KG1 (cell line): ENCODE results near the gene SOD1.
A peak's percentile ranks its signal among the peaks of the same experiment; 100 is the strongest.
"Not testable (repeated sequence)": the region's sequence is repeated elsewhere in the genome, so short reads cannot be mapped to it uniquely, and the experiment has no call there.

Experiments used
- DNase-seq: peaks from one replicate; lab custom pipeline; 2025; lab: John Stamatoyannopoulos, UW

SOD1 gene

DNA sequence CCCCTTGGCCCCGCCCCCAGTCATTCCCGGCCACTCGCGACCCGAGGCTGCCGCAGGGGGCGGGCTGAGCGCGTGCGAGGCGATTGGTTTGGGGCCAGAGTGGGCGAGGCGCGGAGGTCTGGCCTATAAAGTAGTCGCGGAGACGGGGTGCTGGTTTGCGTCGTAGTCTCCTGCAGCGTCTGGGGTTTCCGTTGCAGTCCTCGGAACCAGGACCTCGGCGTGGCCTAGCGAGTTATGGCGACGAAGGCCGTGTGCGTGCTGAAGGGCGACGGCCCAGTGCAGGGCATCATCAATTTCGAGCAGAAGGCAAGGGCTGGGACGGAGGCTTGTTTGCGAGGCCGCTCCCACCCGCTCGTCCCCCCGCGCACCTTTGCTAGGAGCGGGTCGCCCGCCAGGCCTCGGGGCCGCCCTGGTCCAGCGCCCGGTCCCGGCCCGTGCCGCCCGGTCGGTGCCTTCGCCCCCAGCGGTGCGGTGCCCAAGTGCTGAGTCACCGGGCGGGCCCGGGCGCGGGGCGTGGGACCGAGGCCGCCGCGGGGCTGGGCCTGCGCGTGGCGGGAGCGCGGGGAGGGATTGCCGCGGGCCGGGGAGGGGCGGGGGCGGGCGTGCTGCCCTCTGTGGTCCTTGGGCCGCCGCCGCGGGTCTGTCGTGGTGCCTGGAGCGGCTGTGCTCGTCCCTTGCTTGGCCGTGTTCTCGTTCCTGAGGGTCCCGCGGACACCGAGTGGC lies at the start of gene SOD1:
Gene SOD1 (plus strand): TSS at position 158 of the 723 bp plus-strand sequence. CDS start 77 bp downstream, at position 235.
- peak; percentile 80 for DNase-seq

DNA sequence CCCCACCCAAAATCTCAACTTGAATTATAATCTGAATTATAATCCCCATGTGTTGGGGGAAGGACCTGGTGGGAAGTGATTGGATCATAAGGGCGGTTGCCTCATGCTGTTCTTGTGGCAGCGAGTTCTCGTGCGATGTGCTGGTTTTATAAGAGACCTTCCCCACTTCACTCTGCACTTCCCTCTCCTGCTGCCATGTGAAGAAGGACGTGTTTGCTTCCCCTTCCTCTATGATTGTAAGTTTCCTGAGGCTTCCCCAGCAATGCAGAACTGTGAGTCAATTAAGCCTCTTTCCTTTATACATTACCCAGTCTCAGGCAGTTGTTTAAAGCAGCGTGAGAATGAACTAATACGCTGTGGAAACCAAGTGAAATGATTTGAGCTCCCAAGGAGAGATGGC lies 48.0 kb upstream of the SOD1 start:
- DNase-seq = no peak

DNA sequence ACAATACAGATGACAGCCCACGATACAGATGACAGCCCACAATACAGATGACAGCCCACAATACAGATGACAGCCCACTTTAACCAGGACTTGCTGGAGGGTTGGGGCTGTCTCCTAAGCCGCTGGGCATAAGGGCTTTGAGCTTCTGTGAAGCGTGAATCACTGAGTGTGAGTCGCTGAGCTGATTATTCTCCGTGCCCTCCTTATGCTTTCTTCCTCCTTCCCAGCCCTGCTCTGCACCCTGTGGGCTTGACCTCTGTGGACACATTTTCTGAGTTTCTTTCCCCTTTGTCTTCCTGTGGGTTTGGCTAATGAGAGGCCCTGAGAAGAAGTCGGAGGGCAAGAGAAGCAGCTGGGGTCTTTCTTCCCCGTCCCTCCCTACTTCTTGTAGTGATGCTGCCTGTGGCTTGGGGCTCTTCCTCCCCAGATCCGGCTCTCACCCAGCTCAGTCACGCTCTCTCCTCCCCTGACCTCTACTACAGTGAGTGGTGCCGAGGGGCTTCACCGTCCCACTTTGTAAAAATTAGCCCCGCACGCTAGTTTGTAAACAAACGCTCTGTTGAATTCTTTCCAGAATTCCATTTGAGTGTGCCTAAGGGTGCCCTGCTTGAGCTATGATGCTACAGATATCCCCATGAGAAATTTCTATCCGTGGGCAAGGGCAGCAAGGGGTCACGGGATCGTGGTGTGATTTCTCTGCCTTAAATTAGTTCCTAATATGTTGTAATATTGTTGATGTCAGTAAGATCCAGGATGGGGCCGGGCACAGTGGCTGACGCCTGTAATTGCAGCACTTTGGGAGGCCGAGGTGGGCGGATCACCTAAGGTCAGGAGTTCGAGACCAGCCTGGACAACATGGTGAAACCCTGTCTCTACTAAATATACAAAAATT lies 46.4 kb upstream of the SOD1 start:
- peak; percentile 15 for DNase-seq

DNA sequence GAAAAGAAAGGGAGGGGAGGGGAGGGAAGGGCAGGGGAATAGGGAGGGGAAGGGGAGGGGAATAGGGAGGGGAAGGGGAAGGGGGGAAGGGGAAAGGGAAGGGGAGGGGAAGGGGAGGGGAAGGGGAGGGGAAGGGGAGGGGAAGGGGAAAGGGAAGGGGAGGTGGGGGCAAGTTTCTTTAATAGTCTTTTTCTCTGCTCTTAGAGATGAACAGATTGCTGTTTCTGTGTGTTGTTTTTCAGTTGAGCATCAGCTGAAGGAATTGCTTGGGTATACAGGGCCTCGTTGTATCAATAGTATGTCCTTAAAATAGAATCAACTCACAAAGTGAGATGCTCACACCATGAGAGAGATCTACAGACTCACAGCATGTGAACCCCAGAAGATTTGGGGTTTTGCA lies 44.8 kb upstream of the SOD1 start:
- DNase-seq = no peak

DNA sequence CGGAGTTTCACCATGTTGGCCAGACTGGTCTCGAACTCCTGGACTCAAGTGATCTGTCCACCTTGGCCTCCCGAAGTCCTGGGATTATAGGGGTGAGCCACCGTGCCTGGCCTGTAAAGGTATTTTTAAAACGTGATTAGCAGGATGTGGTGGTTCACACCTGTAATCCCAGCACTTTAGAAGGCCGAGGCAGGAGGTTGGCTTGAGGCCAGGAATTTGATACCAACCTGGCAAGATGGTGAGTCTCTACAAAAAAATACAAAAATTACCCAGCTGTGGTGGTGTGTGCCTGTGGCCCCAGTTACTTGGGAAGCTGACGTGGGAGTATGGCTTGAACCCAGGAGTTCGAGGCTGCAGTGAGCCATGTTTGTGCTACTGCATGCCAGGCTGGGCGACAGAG lies 43.3 kb upstream of the SOD1 start:
- DNase-seq = no peak

DNA sequence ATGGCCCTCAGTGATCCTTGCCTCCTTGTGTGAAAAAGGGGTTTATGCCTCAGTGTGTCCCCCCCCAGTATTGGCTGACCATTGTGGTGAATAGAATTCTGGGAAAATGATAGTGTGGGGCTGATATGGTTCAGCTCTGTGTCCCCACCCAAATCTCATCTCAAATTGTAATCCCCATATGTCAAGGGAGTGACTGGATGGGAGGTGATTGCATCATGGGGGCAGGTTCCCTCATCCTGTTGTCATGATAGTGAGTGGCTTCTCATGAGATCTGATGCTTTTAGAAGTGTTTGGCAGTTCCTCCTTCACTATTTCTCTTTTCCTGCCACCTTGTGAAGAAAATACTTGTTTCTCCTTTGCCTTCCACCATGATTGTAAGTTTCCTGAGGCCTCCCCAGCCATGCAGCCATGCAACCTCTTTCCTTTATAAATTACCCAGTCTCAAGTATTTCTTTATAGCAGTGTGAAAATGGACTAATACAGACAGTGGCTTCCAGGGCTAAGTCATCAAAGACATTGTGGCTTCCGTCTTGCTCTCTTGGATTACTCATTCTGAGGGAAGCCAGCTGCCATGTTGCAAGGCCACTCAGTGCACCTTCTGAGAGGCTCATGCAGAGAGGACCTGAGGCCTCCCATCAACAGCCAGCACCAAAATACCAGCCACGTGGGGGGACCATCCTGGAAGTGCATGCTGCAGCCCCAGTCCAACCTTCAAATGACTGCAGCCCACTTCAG lies 40.6 kb upstream of the SOD1 start:
- DNase-seq = no peak

DNA sequence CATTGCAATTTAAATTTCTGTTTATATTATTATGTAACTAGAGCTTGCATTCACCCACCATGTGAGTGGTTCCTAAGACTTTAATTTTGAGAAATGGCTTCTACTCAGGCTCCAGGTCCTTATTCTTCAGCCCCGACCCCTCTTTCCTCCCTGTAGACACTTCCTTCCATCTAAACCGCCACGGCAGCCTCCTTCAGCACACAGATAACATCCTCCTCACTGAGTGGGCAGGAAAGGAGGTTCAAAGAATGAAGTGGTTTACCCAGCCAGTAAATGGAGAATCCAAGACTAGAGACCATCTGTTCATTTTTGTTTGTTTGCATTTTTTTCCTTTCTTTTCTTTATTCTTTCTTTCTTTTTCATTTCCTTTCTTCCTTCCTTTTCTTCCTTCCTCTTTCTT lies 37.1 kb upstream of the SOD1 start:
- peak; percentile 1 for DNase-seq

DNA sequence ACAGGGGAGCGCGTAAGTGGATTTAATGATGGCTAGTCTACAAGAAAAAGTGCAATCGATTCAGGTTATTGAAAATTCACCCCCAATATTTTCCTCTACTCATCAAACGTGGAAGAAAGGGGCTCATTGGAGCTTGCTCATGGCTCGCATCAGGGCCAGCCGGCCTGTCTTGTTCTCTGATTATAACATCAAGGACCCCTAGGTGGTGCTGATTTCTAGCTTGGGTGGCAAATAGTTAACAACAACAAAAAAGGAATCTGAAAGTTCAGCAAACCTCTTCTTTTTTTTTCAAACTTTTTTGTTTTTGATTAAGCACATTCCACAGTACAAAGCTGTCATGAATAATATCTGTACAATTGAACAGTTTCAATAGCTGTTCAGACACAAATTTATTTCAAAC lies 35.8 kb upstream of the SOD1 start:
- no peak for DNase-seq

DNA sequence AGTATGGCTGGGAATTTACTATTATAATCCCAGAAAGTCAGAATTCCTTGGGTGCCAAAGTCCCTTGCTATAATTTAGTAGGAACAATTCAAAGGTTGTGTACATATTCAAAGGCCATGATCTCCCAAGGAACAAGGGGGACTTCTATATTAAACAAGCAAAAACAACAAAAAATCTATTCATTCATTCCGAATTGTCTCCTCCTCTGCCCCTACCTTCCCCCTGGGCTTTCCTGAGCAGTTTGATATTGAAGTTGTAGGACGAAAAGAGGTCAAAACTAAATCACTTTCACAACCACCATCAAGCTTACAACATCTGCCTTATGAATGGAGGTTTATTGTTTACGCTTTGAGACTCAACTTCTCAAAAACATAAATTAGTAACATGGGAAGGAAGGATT lies 35.3 kb upstream of the SOD1 start:
- DNase-seq = no peak

DNA sequence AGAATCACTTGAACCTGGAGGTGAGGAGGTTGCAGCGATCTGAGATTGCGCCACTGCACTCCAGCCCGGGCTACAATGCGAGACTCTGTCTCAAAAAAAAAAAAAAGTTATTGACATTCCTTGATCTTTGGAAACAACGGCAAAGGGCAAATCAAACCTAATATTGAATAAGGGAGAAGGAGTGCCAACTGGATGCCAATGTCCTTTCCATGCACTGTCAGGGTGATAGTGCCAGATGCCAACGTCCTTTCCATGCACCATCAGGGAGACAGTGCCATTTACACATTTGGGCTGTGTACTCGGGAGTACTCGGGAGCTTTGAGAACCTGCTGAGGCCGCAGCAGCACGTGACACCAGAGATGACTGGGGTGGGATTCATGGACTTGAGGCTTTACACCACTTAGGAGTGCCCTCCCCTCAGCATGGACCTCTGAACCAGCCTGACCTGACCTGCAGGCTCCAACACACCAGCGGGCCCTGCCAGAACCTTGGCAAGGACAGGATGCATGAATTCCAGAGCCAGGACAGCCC lies 34.5 kb upstream of the SOD1 start:
- no peak for DNase-seq

DNA sequence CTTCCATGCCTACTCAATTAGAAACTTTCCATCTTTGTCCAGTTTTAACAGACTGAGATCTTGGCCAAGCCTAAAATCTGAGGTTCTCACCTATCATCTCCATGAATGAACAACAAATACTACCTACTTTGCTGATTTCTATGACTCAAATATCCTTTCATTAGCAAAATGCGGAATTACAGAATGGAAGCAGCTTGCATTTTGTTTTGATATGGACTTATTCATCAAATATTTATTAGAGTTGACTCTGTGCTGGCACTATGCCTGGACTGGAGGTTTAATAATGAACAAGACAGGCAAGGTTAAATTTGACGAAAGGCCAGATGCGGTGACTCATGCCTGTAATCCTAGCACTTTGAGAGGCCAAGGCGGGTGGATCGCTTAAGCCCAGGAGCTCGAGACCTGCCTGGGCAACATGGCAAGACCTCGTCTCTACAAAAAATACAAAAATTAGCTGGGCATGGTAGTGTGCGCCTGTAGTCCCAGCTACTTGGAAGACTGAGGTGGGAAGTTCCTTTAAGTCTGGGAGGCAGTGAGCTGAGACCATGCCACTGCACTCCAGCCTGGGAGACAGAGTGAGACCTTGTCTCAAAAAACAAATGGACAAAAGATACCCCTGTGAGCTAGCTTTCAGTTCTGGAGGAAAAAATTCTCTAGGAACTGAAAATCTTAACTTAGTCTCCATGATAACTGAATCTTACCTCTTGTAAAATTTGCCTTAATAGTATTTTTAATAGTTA lies 29.4 kb upstream of the SOD1 start:
- no peak for DNase-seq

DNA sequence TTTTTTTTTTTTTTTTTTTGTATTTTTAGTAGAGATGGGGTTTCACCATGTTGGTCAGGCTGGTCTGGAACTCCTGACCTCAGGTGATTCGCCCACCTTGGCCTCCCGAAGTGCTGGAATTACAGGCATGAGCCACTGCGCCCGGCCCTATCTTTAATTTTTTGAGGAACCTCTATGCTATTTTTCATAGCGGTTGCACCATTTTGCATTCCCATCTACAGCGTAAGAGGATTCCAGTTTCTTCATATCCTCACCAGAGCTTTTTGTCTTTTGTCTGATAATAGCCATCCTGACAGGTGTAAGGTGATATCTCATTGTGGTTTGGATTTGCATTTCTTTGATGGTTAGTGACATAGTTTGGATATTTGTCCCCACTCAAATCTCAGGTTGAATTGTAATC lies 27.6 kb upstream of the SOD1 start:
- not testable (repeated sequence) for DNase-seq

DNA sequence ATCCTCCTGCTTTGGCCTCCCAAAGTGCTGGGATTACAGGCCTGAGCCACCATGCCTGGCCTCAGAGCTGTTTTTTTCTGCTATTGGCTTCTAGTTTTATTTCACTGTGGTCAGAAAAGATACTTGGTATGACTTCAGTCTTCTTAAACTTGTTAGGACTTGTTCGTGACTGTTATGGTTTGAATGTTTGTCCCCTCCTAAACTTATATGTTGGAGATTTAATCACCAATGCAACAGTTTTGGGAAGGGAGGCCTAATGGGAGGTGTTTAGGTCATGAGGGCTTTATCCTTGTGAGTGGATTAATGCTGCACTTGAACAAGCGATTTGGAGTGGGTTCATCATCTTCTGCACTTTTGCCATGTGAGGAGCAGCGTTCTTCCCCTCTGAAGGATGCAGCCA lies 24.5 kb upstream of the SOD1 start:
- no peak for DNase-seq

DNA sequence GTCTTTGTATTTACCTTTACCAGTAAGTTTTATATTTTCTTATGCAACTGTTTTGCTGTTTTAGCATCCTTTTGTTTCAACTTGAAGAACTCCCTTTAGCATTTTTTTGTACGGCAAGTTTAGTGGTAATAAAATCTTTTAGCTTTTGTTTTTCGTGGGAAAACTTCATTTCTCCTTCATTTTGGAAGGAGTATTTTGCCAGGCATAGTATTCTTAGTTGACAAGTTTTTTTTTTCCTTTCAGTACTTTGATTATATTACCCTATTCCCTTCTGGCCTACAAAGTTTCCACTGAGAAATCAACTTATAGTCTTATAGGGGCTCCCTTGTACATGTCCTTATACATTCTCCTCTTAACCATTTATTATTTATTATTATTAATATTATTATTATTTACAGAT lies 22.6 kb upstream of the SOD1 start:
- no peak for DNase-seq

DNA sequence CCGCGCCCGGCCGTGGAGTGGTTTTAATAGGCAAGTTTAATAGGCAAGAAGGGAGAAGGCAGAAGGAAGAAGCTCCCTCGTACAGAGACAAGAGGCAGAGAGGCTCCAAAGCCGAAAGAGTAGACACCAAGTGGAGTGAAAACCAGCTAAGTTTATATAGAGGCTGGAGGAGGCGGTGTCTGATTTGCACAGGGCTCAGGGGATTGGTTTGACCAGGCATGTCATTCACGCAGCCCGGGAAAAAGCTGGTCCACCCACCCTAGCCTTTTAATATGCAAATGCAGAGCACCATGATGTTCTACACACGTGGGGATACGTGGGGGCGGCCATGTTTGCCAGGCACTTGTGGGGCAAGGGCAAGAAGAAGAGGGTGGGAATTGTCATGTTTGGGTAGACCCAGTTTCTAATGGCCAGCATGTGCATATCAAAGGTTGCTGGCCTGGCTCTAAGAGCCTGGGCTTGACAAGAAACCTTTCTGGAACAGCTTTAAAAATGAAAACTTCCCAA lies 18.0 kb upstream of the SOD1 start:
- DNase-seq = no peak

DNA sequence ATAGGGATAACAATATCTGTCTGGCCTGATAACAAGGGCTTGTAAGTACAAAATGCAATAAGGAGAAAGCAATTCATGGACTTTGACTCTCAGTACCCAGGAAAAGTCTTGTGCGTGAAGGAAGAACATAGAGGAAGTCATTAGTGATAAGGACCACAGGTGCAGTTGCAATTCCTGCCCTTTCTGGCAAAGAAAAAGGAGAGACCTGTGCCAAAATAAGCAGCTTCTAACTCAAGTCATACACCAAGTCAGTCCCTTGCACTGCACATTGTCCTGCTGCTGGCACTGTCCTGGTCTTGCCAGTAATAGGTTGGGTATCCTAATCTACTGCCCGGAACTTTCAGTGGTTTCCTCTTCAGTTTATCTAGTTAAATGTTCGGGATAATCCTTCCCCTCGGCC lies 14.8 kb upstream of the SOD1 start:
- DNase-seq = no peak

DNA sequence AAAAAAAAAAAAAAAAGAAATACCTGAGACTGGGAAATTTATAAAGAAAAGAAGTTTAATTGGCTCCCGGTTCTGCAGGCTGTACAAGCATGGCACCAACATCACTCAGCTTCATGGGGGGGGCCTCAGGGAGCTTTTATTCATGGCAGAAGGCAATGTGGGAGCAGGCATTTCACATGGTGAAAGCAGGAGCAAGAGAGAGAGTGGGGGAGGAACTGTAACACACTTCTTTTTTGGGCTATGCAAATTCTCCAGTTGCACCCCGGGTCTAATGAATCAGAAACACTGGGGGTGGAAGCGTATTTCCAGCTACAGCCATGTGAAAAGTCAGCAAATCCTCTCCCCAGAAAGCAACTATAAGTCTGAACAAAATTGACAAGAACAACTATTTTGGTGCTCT lies 11.8 kb upstream of the SOD1 start:
- no peak for DNase-seq

DNA sequence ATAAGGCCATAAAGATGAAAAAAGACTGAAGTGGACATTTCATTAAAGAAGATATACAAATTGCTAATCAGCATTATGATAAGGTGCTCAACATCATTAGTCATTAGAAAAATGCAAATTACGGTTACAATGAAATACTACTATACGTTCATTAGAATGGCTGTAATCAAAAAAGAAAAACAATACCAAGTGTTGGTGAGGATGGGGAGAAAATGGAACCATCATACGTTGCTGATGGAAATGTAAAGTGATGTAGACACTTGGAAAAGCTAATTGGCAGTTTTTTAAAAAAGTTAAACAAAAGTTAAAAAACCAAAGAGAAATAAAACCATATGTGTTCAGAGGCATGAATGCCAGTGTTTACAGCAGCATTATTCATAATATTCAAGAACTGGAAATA lies 8.6 kb upstream of the SOD1 start:
- no peak for DNase-seq

DNA sequence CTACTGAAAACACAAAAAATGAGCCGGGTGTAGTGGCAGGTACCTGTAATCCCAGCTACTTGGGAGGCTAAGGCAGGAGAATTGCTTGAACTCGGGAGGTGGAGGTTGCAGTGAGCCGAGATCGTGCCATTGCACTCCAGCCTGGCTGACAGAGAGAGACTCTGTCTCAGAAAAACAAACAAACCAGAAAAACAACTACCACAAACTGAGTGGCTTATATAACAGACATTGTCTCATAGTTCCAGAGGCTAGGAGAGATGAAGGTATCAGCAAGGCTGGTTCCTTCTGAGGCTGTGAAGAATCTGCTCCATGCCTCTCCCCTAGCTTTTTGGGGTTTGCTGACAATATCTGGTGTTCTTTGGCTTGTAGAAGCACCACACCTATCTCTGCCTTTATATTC lies 8.0 kb upstream of the SOD1 start:
- DNase-seq = not testable (repeated sequence)

DNA sequence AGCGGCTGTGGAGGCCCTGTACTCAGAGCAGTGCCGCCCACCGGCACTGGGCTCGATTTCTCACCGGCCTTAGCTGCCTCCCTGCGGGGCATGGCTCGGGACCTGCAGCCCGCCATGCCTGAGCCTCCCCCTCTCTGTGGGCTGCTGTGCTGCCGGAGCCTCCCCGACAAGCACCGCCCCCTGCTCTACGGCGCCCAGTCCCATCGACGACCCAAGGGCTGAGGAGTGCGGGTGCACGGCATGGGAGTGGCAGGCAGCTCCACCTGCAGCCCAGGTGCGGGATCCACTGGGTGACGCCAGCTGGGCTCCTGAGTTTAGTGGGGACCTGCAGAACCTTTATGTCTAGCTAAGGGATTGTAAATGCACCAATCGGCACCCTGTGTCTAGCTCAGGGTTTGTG lies 5.2 kb upstream of the SOD1 start:
- DNase-seq = no peak

DNA sequence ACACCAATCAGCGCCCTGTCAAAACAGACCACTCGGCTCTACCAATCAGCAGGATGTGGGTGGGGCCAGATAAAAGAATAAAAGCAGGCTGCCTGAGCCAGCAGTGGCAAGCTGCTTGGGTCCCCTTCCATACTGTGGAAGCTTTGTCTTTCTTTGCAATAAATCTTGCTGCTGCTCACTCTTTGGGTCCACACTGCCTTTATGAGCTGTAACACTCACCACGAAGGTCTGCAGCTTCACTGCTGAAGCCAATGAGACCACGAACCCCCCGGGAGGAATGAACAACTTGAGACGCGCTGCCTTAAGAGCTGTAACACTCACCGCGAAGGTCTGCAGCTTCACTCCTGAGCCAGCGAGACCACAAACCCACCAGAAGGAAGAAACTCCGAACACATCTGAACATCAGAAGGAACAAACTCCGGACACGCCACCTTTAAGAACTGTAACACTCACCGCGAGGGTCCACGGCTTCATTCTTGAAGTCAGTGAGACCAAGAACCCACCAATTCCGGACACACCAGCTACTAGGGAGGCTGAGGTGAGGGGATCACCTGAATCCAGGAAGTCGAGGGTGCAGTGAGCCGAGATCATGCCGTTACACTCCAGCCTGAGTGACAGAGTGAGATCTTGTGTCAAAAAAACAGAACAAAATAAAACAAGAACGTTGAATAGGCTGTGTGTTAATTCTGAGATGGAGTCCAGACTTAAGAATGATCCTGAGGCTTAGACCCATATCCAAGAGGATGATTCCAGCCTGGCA lies 4.5 kb upstream of the SOD1 start:
- peak; percentile 19 for DNase-seq
